GM12801 (cell line): Measurements from ENCODE around the gene GLMP.

Source experiments
- CTCF ChIP-seq: IDR thresholded peaks from one replicate; pipeline ENCODE4 v1.5.1; 2011; ENCODE audit warnings: control low read depth; ENCODE audit not compliant: insufficient read length; ENCODE audit errors: extremely low read depth

Gene GLMP

GRCh38 chr1:156336242-156336641 lies 40.8 kb upstream of the GLMP start:
- no peak for TF ChIP-seq CTCF

GRCh38 chr1:156320560-156320959 lies 25.1 kb upstream of the GLMP start:
- no peak for TF ChIP-seq CTCF

- TF ChIP-seq CTCF: no peak
Observed at GRCh38 chr1:156319664-156320063, 24.2 kb upstream of the GLMP start.

GRCh38 chr1:156316909-156317308 lies 21.4 kb upstream of the GLMP start:
- TF ChIP-seq CTCF: no peak

GRCh38 chr1:156310962-156311361 lies 15.5 kb upstream of the GLMP start:
- no peak for TF ChIP-seq CTCF

- TF ChIP-seq CTCF: no peak
Observed at GRCh38 chr1:156308078-156308477, 12.6 kb upstream of the GLMP start.

- TF ChIP-seq CTCF: no peak
Observed at GRCh38 chr1:156305215-156305614, 9.7 kb upstream of the GLMP start.

GRCh38 chr1:156303241-156303640 lies 7.8 kb upstream of the GLMP start:
- TF ChIP-seq CTCF: no peak
